GM18508 (cell line): Measurements from ENCODE around the gene UNG.

Experiments
- ATAC-seq: cut with Tn5 transposase; IDR thresholded peaks from one replicate; pipeline ENCODE4 v1.9.1; 2021; ENCODE audit warnings: moderate number of reproducible peaks; ENCODE audit not compliant: insufficient read depth, unreplicated experiment

UNG gene

GRCh38 chr12:109151457-109151856, 54.1 kb downstream of the UNG start:
- ATAC-seq, result no peak

DNA sequence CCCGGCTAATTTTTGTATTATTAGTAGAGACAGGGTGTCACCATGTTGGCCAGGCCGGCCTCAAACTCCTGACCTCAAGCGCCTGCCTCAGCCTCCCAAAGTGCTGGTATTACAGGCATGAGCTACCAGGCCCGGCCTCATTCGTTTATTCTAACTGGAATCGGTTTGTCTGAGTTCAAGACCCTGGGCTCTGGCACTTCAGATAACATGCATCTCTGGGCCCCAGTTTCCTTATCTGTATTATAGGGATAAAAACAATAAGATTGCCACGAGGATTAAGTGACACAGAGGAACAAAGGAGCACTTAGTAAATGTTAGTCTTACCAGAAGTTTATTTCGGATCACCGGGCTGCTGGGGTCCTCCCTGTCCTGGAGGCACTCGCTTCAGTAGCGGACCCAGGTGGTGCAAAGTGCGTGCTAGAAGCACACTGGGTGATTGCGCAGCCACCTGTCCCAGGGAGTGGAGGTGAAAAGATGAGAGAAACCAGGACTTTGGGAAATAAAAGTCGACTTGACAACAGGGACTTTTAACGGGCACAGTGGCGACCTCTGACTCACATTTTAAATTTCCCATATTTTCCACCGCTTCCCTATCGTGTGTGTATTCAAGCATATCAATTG, 56.5 kb downstream of the UNG start:
- no peak for ATAC-seq

DNA sequence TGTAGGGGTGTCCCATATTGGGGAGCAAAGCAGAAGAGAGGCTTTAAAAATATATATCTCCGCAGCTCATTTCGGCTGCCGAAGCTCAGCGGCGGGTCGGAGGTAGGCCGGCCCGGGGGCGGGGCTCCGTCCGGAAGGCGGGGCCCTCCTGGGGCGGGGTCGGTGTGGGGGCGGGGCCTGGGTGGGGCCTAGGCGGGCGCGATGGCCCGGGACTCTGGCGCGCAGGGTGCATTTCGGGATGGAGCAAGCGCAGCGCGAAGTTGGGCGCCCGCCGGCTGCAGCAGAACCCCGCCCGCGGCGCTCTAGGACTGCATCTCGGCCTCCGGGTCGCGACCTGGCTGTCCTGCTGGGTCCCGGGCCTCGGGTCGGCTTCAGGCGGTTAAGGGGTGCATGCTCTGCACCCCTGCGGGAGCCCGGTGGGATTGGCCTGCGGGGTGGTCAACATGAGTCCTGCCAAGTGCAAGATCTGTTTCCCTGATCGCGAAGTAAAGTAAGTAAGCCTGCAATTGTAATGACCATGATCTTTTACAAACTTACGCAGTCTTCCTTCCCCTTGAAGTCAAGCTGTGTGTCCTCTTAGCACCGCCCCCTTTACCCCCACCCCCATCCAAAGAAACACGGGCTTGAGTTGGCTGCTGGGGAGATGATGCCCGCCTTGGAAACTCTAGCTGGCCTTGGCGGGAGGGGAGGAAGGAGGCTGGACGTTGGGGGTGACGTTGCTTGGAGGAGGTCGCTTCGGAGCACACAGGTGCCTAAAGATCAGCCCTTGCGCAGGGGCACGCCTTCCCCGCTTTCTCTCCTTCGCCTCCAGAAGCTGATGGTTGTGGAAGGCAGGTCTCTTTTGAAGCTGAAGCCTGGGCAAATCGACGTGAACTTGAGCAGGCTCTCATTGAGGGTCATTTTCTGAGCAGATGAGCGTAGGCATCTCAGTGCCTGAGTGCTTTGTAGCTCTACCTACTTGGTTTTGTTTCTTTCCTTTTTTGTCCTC, 57.3 kb downstream of the UNG start:
- ATAC-seq, result no peak

DNA sequence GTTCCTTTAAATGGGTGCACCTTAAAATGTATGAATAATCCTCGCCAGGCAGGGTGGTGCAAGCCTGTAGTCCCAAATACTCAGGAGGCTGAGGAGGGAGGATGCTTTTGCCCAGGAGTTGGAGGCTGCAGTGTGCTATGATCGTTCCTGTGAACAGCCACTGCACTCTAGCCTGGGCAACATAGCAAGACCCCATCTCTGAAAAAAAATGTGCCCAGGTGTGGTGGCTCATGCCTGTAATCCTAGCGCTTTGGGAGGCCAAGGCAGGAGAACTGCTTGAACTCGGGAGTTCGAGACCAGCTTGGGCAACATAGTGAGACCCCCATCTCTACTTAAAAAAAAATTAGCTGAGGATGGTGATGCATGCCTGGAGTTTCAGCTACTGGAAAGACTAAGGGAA, 58.6 kb downstream of the UNG start:
- no peak for ATAC-seq

- ATAC-seq, result no peak
Observed at GRCh38 chr12:109156586-109156985, 59.2 kb downstream of the UNG start.

DNA sequence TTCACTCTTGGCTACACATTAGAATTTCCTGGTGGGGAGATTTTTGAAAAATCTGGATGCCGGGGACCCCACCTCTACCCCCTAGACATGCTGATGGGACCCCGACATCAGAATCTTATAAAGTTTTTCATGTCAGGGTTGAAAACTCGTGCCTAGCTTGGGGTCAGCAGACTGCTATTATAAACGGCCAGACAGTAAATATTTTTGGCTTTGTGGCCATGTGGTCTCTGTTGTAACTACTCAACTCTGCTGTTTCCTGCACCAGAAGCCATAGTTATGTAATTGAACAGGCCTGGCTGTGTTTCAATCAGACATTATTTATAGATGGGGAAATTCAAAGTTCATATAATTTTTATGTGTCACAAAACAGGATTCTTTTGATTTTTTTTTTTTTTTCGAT, 60.6 kb downstream of the UNG start:
- ATAC-seq, result no peak

GRCh38 chr12:109160433-109160832, 63.0 kb downstream of the UNG start:
- no peak for ATAC-seq
